K562 (cell line): ENCODE results near the gene UBXN1. TPM values are rescaled to one million over a fixed set of nuclear protein-coding genes. Genes with fewer than 3 reads are reported as not detected.

ENCODE experiments used
- BCOR ChIP-seq: fragments of 450-650 bp; IDR thresholded peaks from 2 replicates; pipeline ENCODE4 v1.6.1; 2016
- CC2D1A ChIP-seq: fragments of 450-650 bp; IDR thresholded peaks from 2 replicates; pipeline ENCODE4 v1.6.1; 2017; ENCODE audit warnings: mild to moderate bottlenecking
- ERF ChIP-seq: fragments of 450-650 bp; formaldehyde crosslinking; IDR thresholded peaks from 2 replicates; pipeline ENCODE4 v1.4.0; 2020; ENCODE audit warnings: mild to moderate bottlenecking, mixed read lengths
- HINFP ChIP-seq: fragments of 450-650 bp; conservative IDR thresholded peaks from 2 replicates; pipeline ENCODE4 v1.6.1; 2016; ENCODE audit warnings: missing genetic modification characterization, low read depth, mild to moderate bottlenecking, control low read depth, missing compliant biosample characterization
- KAT7 ChIP-seq: sonication (generic); formaldehyde crosslinking; IDR thresholded peaks from 2 replicates; pipeline ENCODE4 v1.8.0; 2022; ENCODE audit warnings: missing genetic modification reagents, mild to moderate bottlenecking, borderline replicate concordance
- KLF13 ChIP-seq: fragments of 450-650 bp; IDR thresholded peaks from 2 replicates; pipeline ENCODE4 v1.6.1; 2016; ENCODE audit warnings: missing genetic modification characterization, low read depth, mild to moderate bottlenecking, missing compliant biosample characterization, moderate library complexity, borderline replicate concordance
- NFIC ChIP-seq: fragments of 450-650 bp; IDR thresholded peaks from 2 replicates; pipeline ENCODE4 v1.6.1; 2017; ENCODE audit warnings: mild to moderate bottlenecking, inconsistent platforms
- NR2C2 ChIP-seq, 2 experiments: fragments of 200-800 bp in 1 of 2; sonication (Bioruptor generic) in 1 of 2; sonication (generic) in 1 of 2; formaldehyde crosslinking in 1 of 2; IDR thresholded peaks; 2 replicates each; pipeline versions ENCODE4 v1.6.1 to v1.8.0; 2016 to 2022; ENCODE audit warnings: mild to moderate bottlenecking in 1 of 2, missing compliant biosample characterization in 1 of 2, missing genetic modification characterization in 1 of 2, missing genetic modification reagents in 1 of 2
- PHF20 ChIP-seq: fragments of 450-650 bp; IDR thresholded peaks from 2 replicates; pipeline ENCODE4 v1.6.1; 2018; ENCODE audit not compliant: partially characterized antibody
- REST ChIP-seq, 2 experiments: fragments of 450-650 bp; formaldehyde crosslinking in 1 of 2; IDR thresholded peaks; 2 replicates each; pipeline versions ENCODE4 v1.4.0 to v1.6.1; 2014 to 2020; ENCODE audit warnings: mild to moderate bottlenecking in 2 of 2, borderline replicate concordance in 1 of 2, low read depth in 1 of 2
- RNF219 ChIP-seq: fragments of 250-450 bp; sonication (Bioruptor Pico); IDR thresholded peaks from 2 replicates; pipeline ENCODE4 v1.5.0; 2022; ENCODE audit warnings: mild to moderate bottlenecking
- RUNX1 ChIP-seq: sonication (generic); IDR thresholded peaks from 2 replicates; pipeline ENCODE4 v1.6.1; 2016; ENCODE audit warnings: antibody characterized with exemption, low read depth
- SIN3B ChIP-seq: fragments of 450-650 bp; IDR thresholded peaks from 2 replicates; pipeline ENCODE4 v1.6.1; 2017; ENCODE audit warnings: low read depth, mild to moderate bottlenecking, moderate library complexity
- TEAD4 ChIP-seq, 2 experiments: sonication (generic) in 1 of 2; formaldehyde crosslinking in 1 of 2; IDR thresholded peaks; 2 replicates each; pipeline versions ENCODE4 v1.6.1 to v1.8.0; 2012 to 2022; ENCODE audit warnings: borderline replicate concordance in 1 of 2, inconsistent platforms in 1 of 2, low read length in 1 of 2, mild to moderate bottlenecking in 1 of 2, missing genetic modification reagents in 1 of 2
- ZNF41 ChIP-seq: fragments of 250-450 bp; sonication (Bioruptor Pico); conservative IDR thresholded peaks from 2 replicates; pipeline ENCODE4 v1.4.0; 2020; ENCODE audit warnings: mild to moderate bottlenecking
- polyA plus RNA-seq, 8 experiments: library from polyadenylated mRNA; depleted of rRNA in 4 of 8; stranded (reverse) in 5 of 8; unstranded in 3 of 8; fragments of >200 nt; fragmentation: Nextera tagmentation in 2 of 8; fragmentation: Illumina TruSeq in 1 of 8; extraction: Ambion mirVana in 2 of 8; extraction: Trizol in 1 of 8; gene quantifications; 2 replicates each; pipeline versions ENCODE4 v1.2.1 to v1.2.3, GENCODE V29; 2011 to 2014; ENCODE audit warnings: inconsistent platforms in 1 of 8, missing spikeins in 1 of 8
- total RNA-seq, 7 experiments: library from RNA; depleted of rRNA in 6 of 7; stranded (reverse); fragments of >200 nt in 6 of 7; fragmentation: Illumina TruSeq in 2 of 7; extraction: Trizol in 2 of 7; gene quantifications; 2 replicates each; pipeline versions ENCODE4 v1.2.1 to v1.2.3, GENCODE V29; 2011 to 2021; ENCODE audit warnings: low replicate concordance in 1 of 7

UBXN1 gene
- total and polyA plus RNA-seq, 9 of the 15 experiments (the other 6 are each of a cell fraction or from before 2014, with no cell fraction given) = 4.8 to 263 (median 99.7) TPM

- TF ChIP-seq NFIC (no peak), TEAD4 (IDR thresholded peaks at IDR 0.05; ENCODE audit: low read length) (0 out of 2 replicates have a peak, but pooled peaks have one; percentile 6), TEAD4 (CRISPR knock-in tag; IDR thresholded peaks at IDR 0.05; ENCODE audit: borderline replicate concordance) (no peak), RNF219 (CRISPR knock-in tag) (no peak), KLF13 (tag) (no peak), KAT7 (peak; percentile 6; the same call in 1 of the 2 replicates), BCOR (peak; percentile 43), CC2D1A (peak; percentile 9; the same call in 1 of the 2 replicates), RUNX1 (no peak), NR2C2 (CRISPR knock-in tag; IDR thresholded peaks at IDR 0.05) (0 out of 2 replicates have a peak, but pooled peaks have one; percentile 18), NR2C2 (tag; IDR thresholded peaks at IDR 0.05) (no peak), REST (IDR thresholded peaks at IDR 0.05; ENCODE audit: borderline replicate concordance) (no peak), REST (CRISPR knock-in tag; IDR thresholded peaks at IDR 0.05; ENCODE audit: low read depth) (peak; percentile 10; the same call in 1 of the 2 replicates), ZNF41 (CRISPR knock-in tag) (no peak), ERF (CRISPR knock-in tag) (peak; percentile 34; the same call in 1 of the 2 replicates), SIN3B (0 out of 2 replicates have a peak, but pooled peaks have one; percentile 47), PHF20 (peak; percentile 10), HINFP (no peak)
Observed at GRCh38 chr11:62664405-62665074, 14.3 kb downstream of the UBXN1 start (continued).
